Activated naive CD8-positive, alpha-beta T cell (primary cell): ENCODE data around the gene IL21.

Experiments
- H3K27ac Mint-ChIP-seq: one replicate; pipeline ENCODE4 v1.8.0; 2021; ENCODE audit warnings: mixed read lengths
- H3K27me3 Mint-ChIP-seq: one replicate; pipeline ENCODE4 v1.8.0; 2021; ENCODE audit warnings: mixed read lengths
- H3K36me3 Mint-ChIP-seq: one replicate; pipeline ENCODE4 v1.8.0; 2021; ENCODE audit warnings: mixed read lengths
- H3K4me1 Mint-ChIP-seq: one replicate; pipeline ENCODE4 v1.8.0; 2021; ENCODE audit warnings: low read depth, mixed read lengths
- H3K4me3 Mint-ChIP-seq: one replicate; pipeline ENCODE4 v1.8.0; 2021; ENCODE audit warnings: mild to moderate bottlenecking, mixed read lengths
- H3K9me3 Mint-ChIP-seq: one replicate; pipeline ENCODE4 v1.8.0; 2021; ENCODE audit warnings: low read depth, mixed read lengths

IL21 gene

GRCh38 chr4:122616915-122617596 is 3.8 kb downstream of the IL21 start:
- peaks cover 6% of the 10 kb centered on the region for H3K4me1 Mint-ChIP-seq
- no peaks in the 10 kb centered on the region for H3K9me3 Mint-ChIP-seq
- no peaks in the 10 kb centered on the region for H3K27me3 Mint-ChIP-seq
- H3K27ac Mint-ChIP-seq = no peak overlapping the region
- no peak overlapping the region for H3K4me3 Mint-ChIP-seq
- H3K36me3 Mint-ChIP-seq = no peaks in the 10 kb centered on the region

GRCh38 chr4:122614621-122615020 is 6.2 kb downstream of the IL21 start:
- no peaks in the 10 kb centered on the region for H3K9me3 Mint-ChIP-seq
- H3K4me3 Mint-ChIP-seq = no peak overlapping the region
- H3K36me3 Mint-ChIP-seq = no peaks in the 10 kb centered on the region
- no peak overlapping the region for H3K27ac Mint-ChIP-seq
- no peaks in the 10 kb centered on the region for H3K27me3 Mint-ChIP-seq
- H3K4me1 Mint-ChIP-seq = peaks cover 6% of the 10 kb centered on the region

GRCh38 chr4:122612540-122612939 is 8.3 kb downstream of the IL21 start:
- no peak overlapping the region for H3K27ac Mint-ChIP-seq
- no peak overlapping the region for H3K4me3 Mint-ChIP-seq
- no peaks in the 10 kb centered on the region for H3K9me3 Mint-ChIP-seq
- no peaks in the 10 kb centered on the region for H3K27me3 Mint-ChIP-seq
- H3K4me1 Mint-ChIP-seq = peaks cover under 1% of the 10 kb centered on the region
- H3K36me3 Mint-ChIP-seq = no peaks in the 10 kb centered on the region

- Mint-ChIP-seq H3K27me3 (peaks cover 12% of the 10 kb centered on the region), H3K9me3 (no peaks in the 10 kb centered on the region), H3K27ac (no peak overlapping the region), H3K4me3 (no peak overlapping the region), H3K4me1 (peaks cover 6% of the 10 kb centered on the region), H3K36me3 (no peaks in the 10 kb centered on the region)
Observed at GRCh38 chr4:122606364-122607043, 14.4 kb downstream of the IL21 start.

- Mint-ChIP-seq H3K27me3 (peaks cover 20% of the 10 kb centered on the region), H3K36me3 (peaks cover 2% of the 10 kb centered on the region), H3K9me3 (no peaks in the 10 kb centered on the region), H3K27ac (no peak overlapping the region), H3K4me3 (no peak overlapping the region), H3K4me1 (peaks cover 6% of the 10 kb centered on the region)
Observed at GRCh38 chr4:122604146-122604545, 16.7 kb downstream of the IL21 start.

GRCh38 chr4:122603156-122603574 is 17.7 kb downstream of the IL21 start:
- Mint-ChIP-seq H3K27me3 (peaks cover 20% of the 10 kb centered on the region), H3K36me3 (peaks cover 2% of the 10 kb centered on the region), H3K4me3 (no peak overlapping the region), H3K27ac (no peak overlapping the region), H3K4me1 (peaks cover 6% of the 10 kb centered on the region), H3K9me3 (no peaks in the 10 kb centered on the region)

- peaks cover 20% of the 10 kb centered on the region for H3K27me3 Mint-ChIP-seq
- H3K27ac Mint-ChIP-seq = no peak overlapping the region
- H3K9me3 Mint-ChIP-seq = no peaks in the 10 kb centered on the region
- no peak overlapping the region for H3K4me3 Mint-ChIP-seq
- peaks cover 6% of the 10 kb centered on the region for H3K4me1 Mint-ChIP-seq
- peaks cover 2% of the 10 kb centered on the region for H3K36me3 Mint-ChIP-seq
Observed at GRCh38 chr4:122602277-122603142, 18.4 kb downstream of the IL21 start.

- Mint-ChIP-seq H3K36me3 (no peaks in the 10 kb centered on the region), H3K9me3 (no peaks in the 10 kb centered on the region), H3K4me1 (no peaks in the 10 kb centered on the region), H3K4me3 (no peak overlapping the region), H3K27ac (no peak overlapping the region), H3K27me3 (no peaks in the 10 kb centered on the region)
Observed at GRCh38 chr4:122591196-122591595, 29.7 kb downstream of the IL21 start.

GRCh38 chr4:122588453-122589238 is 32.2 kb downstream of the IL21 start:
- no peak overlapping the region for H3K27ac Mint-ChIP-seq
- H3K4me1 Mint-ChIP-seq = peaks cover 18% of the 10 kb centered on the region
- H3K4me3 Mint-ChIP-seq = no peak overlapping the region
- H3K9me3 Mint-ChIP-seq = no peaks in the 10 kb centered on the region
- H3K36me3 Mint-ChIP-seq = no peaks in the 10 kb centered on the region
- H3K27me3 Mint-ChIP-seq = no peaks in the 10 kb centered on the region

GRCh38 chr4:122584519-122584918 is 36.3 kb downstream of the IL21 start:
- Mint-ChIP-seq H3K4me3 (peak overlapping the region; percentile 67), H3K4me1 (peaks cover 22% of the 10 kb centered on the region), H3K9me3 (no peaks in the 10 kb centered on the region), H3K27ac (peak overlapping the region; percentile 87), H3K36me3 (no peaks in the 10 kb centered on the region), H3K27me3 (no peaks in the 10 kb centered on the region)

- no peaks in the 10 kb centered on the region for H3K27me3 Mint-ChIP-seq
- peak overlapping the region; percentile 87 for H3K27ac Mint-ChIP-seq
- H3K4me3 Mint-ChIP-seq = peak overlapping the region; percentile 67
- no peaks in the 10 kb centered on the region for H3K9me3 Mint-ChIP-seq
- no peaks in the 10 kb centered on the region for H3K36me3 Mint-ChIP-seq
- peaks cover 28% of the 10 kb centered on the region for H3K4me1 Mint-ChIP-seq
Observed at GRCh38 chr4:122583906-122584305, 37.0 kb downstream of the IL21 start.

GRCh38 chr4:122577808-122578781 is 42.8 kb downstream of the IL21 start:
- no peaks in the 10 kb centered on the region for H3K36me3 Mint-ChIP-seq
- peak overlapping the region; percentile 86 for H3K27ac Mint-ChIP-seq
- no peaks in the 10 kb centered on the region for H3K9me3 Mint-ChIP-seq
- peak overlapping the region; percentile 81 for H3K4me3 Mint-ChIP-seq
- H3K4me1 Mint-ChIP-seq = peaks cover 34% of the 10 kb centered on the region
- peaks cover 3% of the 10 kb centered on the region for H3K27me3 Mint-ChIP-seq

- Mint-ChIP-seq H3K27me3 (peaks cover 3% of the 10 kb centered on the region), H3K9me3 (no peaks in the 10 kb centered on the region), H3K4me1 (peaks cover 34% of the 10 kb centered on the region), H3K27ac (peak overlapping the region; percentile 76), H3K4me3 (peak overlapping the region; percentile 6), H3K36me3 (no peaks in the 10 kb centered on the region)
Observed at GRCh38 chr4:122577189-122577553, 43.7 kb downstream of the IL21 start.
